ENCODE results near the gene TRABD2B.

TRABD2B gene

GRCh38 chr1:47767741-47768100 lies 229.5 kb downstream of the TRABD2B start:
- no peaks in the 10 kb centered on the region for H3K9me3 ChIP-seq (ENCODE audit: control insufficient read depth, insufficient read depth, low read depth, low read length)
- no peaks in the 10 kb centered on the region for H3K36me3 ChIP-seq (ENCODE audit: control insufficient read depth in 2 of 2, insufficient read depth in 1 of 2, low read length in 2 of 2)
- H3K4me1 ChIP-seq (ENCODE audit: control insufficient read depth, insufficient read depth, low read length), result no peaks in the 10 kb centered on the region
- no peak overlapping the region for H3K4me3 ChIP-seq (ENCODE audit: low read depth, low read length)
- POLR2A ChIA-PET, result no interaction called here
- CTCF ChIA-PET, result no interaction called here
- no peak for TF ChIP-seq ZNF169 (tag by site-specific recombination; IDR thresholded peaks at IDR 0.05)
- TF ChIP-seq GFI1B (tag by site-specific recombination; IDR thresholded peaks at IDR 0.05), result no peak
- no peak for TF ChIP-seq ZNF24 (tag by site-specific recombination; IDR thresholded peaks at IDR 0.05)
- TF ChIP-seq SALL2 (tag by site-specific recombination; IDR thresholded peaks at IDR 0.05; ENCODE audit: borderline replicate concordance), result no peak
- no peak for TF ChIP-seq SP3 (tag by site-specific recombination; IDR thresholded peaks at IDR 0.05)
- no peak for TF ChIP-seq ZNF302 (tag by site-specific recombination; IDR thresholded peaks at IDR 0.05; ENCODE audit: low read depth)
- TF ChIP-seq, protein P1, sequence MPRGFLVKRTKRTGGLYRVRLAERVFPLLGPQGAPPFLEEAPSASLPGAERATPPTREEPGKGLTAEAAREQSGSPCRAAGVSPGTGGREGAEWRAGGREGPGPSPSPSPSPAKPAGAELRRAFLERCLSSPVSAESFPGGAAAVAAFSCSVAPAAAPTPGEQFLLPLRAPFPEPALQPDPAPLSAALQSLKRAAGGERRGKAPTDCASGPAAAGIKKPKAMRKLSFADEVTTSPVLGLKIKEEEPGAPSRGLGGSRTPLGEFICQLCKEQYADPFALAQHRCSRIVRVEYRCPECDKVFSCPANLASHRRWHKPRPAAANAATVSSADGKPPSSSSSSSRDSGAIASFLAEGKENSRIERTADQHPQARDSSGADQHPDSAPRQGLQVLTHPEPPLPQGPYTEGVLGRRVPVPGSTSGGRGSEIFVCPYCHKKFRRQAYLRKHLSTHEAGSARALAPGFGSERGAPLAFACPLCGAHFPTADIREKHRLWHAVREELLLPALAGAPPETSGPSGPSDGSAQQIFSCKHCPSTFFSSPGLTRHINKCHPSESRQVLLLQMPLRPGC (tag by site-specific recombination; IDR thresholded peaks at IDR 0.05), result no peak
- TF ChIP-seq GLIS1 (tag by site-specific recombination; IDR thresholded peaks at IDR 0.05), result no peak
- H3K27ac ChIP-seq (ENCODE audit: extremely low read depth, low read depth, low read length), result no peak overlapping the region

DNA sequence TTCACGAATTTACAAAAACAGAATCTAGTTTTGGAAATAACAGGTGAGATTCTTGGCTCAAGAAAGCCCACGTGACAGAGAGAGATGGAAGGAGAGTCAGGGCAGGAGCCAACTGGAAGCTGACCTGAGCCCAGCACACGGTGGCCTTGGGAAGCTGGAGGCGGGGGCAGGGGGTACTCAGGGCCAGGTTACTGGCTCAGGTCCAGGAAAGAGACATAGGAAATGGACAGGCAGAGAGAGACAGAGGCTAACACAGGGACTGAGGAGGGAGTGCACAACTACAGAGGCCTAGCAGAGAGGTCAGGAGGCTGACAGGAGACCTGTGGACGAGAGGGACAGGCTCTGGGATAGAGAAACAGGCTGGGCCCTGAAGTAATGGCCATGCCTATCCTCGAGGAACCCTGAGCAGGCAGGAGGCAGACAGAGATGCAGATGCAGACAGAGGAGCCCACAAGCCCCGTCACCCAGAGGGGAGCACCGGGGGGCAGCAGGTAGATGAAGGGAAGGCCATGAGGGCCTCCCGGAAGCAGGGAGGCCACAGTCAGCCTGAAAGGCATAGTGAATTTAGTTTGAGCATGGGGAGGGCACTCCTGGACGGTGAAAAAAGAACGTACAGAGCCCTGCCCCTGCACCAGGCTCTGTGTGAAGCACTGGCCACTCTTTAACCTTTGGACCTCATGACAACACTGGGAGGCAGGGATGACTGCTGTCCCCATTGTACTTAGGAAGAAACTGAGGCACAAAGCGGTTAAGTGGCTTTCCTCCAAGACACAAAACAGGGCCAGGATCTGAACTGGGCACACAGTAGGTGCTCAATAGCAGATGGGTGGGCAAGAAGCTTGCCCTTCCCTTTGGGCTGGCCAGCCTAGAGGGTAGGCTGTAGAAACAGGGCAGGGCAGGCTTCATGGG lies 230.1 kb downstream of the TRABD2B start:
- no peak for TF ChIP-seq MYNN (tag by site-specific recombination; IDR thresholded peaks at IDR 0.05; ENCODE audit: borderline replicate concordance)
- no peak for TF ChIP-seq ZNF174 (tag by site-specific recombination; IDR thresholded peaks at IDR 0.05)
- TF ChIP-seq GFI1B (tag by site-specific recombination; IDR thresholded peaks at IDR 0.05), result no peak
- no peak for TF ChIP-seq ZNF791 (tag by site-specific recombination; IDR thresholded peaks at IDR 0.05)
- TF ChIP-seq, protein P2, sequence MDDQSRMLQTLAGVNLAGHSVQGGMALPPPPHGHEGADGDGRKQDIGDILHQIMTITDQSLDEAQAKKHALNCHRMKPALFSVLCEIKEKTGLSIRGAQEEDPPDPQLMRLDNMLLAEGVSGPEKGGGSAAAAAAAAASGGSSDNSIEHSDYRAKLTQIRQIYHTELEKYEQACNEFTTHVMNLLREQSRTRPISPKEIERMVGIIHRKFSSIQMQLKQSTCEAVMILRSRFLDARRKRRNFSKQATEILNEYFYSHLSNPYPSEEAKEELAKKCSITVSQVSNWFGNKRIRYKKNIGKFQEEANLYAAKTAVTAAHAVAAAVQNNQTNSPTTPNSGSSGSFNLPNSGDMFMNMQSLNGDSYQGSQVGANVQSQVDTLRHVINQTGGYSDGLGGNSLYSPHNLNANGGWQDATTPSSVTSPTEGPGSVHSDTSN (CRISPR knock-in tag; IDR thresholded peaks at IDR 0.05), result no peak
- no peak for TF ChIP-seq ZNF837 (tag by site-specific recombination; IDR thresholded peaks at IDR 0.05)
- TF ChIP-seq ZNF423 (tag by site-specific recombination; IDR thresholded peaks at IDR 0.05), result no peak
- no peak for TF ChIP-seq ZNF37A (tag by site-specific recombination; IDR thresholded peaks at IDR 0.05)
- no peak for TF ChIP-seq ZSCAN5A (tag by site-specific recombination; IDR thresholded peaks at IDR 0.05)
- no peak for TF ChIP-seq CTCF (tag by site-specific recombination; IDR thresholded peaks at IDR 0.05)
- TF ChIP-seq GLIS1 (tag by site-specific recombination; IDR thresholded peaks at IDR 0.05), result no peak
- TF ChIP-seq SCRT2 (tag by site-specific recombination; IDR thresholded peaks at IDR 0.05), result no peak
- TF ChIP-seq ZXDB (tag by site-specific recombination; IDR thresholded peaks at IDR 0.05), result no peak
- H3K36me3 ChIP-seq (ENCODE audit: control insufficient read depth in 2 of 2, insufficient read depth in 1 of 2, low read length in 2 of 2), result no peaks in the 10 kb centered on the region
- H3K4me1 ChIP-seq (ENCODE audit: control insufficient read depth, insufficient read depth, low read length), result no peaks in the 10 kb centered on the region
- POLR2A ChIA-PET, result no interaction called here
- no peaks in the 10 kb centered on the region for H3K9me3 ChIP-seq (ENCODE audit: control insufficient read depth, insufficient read depth, low read depth, low read length)
- H3K27ac ChIP-seq (ENCODE audit: extremely low read depth, low read depth, low read length), result no peak overlapping the region
- no peak overlapping the region for H3K4me3 ChIP-seq (ENCODE audit: low read depth, low read length)
- CTCF ChIA-PET, result no interaction called here
